CD14-positive monocyte (primary cell): ENCODE data around the gene SOX5. TPM values are rescaled to one million over a fixed set of nuclear protein-coding genes. Genes with fewer than 3 reads are reported as not detected.

ENCODE experiments used
- DNase-seq, 3 donors: peaks; one replicate each; pipeline ENCODE4 v3.0.0-alpha.2; 2011 to 2022
- H2AFZ ChIP-seq: 2 replicates; pipeline ENCODE4 v1.6.0; 2012; ENCODE audit warnings: mild to moderate bottlenecking, low read depth, low read length, inconsistent platforms; ENCODE audit not compliant: insufficient read depth, poor library complexity, severe bottlenecking
- H3K27ac ChIP-seq, 2 donors: 1 replicate in 1 of 2; 2 replicates in 1 of 2; pipeline ENCODE4 v1.5.1; 2012 to 2013; ENCODE audit warnings: low read length in 2 of 2, control low read depth in 1 of 2, inconsistent platforms in 1 of 2, low read depth in 1 of 2, mild to moderate bottlenecking in 1 of 2
- H3K27me3 ChIP-seq, 2 donors: one replicate each; pipeline versions ENCODE4 v1.6.0 to v1.6.1; 2011 to 2013; ENCODE audit warnings: low read length in 2 of 2; ENCODE audit not compliant: control insufficient read depth in 2 of 2, insufficient read depth in 2 of 2
- H3K36me3 ChIP-seq, 2 donors: replicated peaks in 1 of 2; 1 replicate in 1 of 2; 2 replicates in 1 of 2; pipeline versions ENCODE4 v1.5.1 to v1.6.1; 2012 to 2013; ENCODE audit warnings: low read length in 2 of 2, control low read depth in 1 of 2, inconsistent platforms in 1 of 2, mild to moderate bottlenecking in 1 of 2; ENCODE audit not compliant: insufficient read depth in 2 of 2, control insufficient read depth in 1 of 2
- H3K4me1 ChIP-seq, 2 donors: 1 replicate in 1 of 2; 2 replicates in 1 of 2; pipeline versions ENCODE4 v1.5.1 to v1.6.1; 2012 to 2013; ENCODE audit warnings: low read length in 2 of 2, control low read depth in 1 of 2, inconsistent platforms in 1 of 2, mild to moderate bottlenecking in 1 of 2, moderate library complexity in 1 of 2; ENCODE audit not compliant: insufficient read depth in 2 of 2, control insufficient read depth in 1 of 2
- H3K4me2 ChIP-seq: replicated peaks from 2 replicates; pipeline ENCODE3; 2012; ENCODE audit warnings: low read length, moderate library complexity, mild to moderate bottlenecking; ENCODE audit not compliant: poor library complexity, severe bottlenecking; ENCODE audit errors: extremely low read depth
- H3K4me3 ChIP-seq, 3 experiments: fragments of 200-600 bp in 1 of 3; sonication (generic) in 1 of 3; replicated peaks in 1 of 3; 1 replicate in 2 of 3; 2 replicates in 1 of 3; pipeline ENCODE4 v1.5.1; 2011 to 2013; ENCODE audit warnings: low read length in 3 of 3, mild to moderate bottlenecking in 3 of 3, control low read depth in 2 of 3, low read depth in 2 of 3, inconsistent platforms in 1 of 3, moderate library complexity in 1 of 3
- H3K79me2 ChIP-seq: 2 replicates; pipeline ENCODE4 v1.6.0; 2012; ENCODE audit warnings: mild to moderate bottlenecking, control low read depth, inconsistent platforms, low read length, moderate library complexity; ENCODE audit not compliant: insufficient read depth
- H3K9ac ChIP-seq: 2 replicates; pipeline ENCODE4 v1.6.0; 2017; ENCODE audit warnings: low read length, mild to moderate bottlenecking; ENCODE audit not compliant: insufficient read depth, poor library complexity, severe bottlenecking
- H3K9me3 ChIP-seq, 2 donors: replicated peaks in 1 of 2; 1 replicate in 1 of 2; 2 replicates in 1 of 2; pipeline versions ENCODE4 v1.5.1 to v1.6.1; 2012 to 2013; ENCODE audit warnings: low read length in 2 of 2, control low read depth in 1 of 2; ENCODE audit not compliant: control insufficient read depth in 1 of 2, insufficient read depth in 1 of 2
- H4K20me1 ChIP-seq: 2 replicates; pipeline ENCODE4 v1.6.0; 2012; ENCODE audit warnings: mild to moderate bottlenecking, low read length, control low read depth, moderate library complexity; ENCODE audit not compliant: insufficient read depth
- H3K27ac Mint-ChIP-seq, 7 donors: one replicate each; pipeline ENCODE4 v1.8.0; 2020; ENCODE audit warnings: mild to moderate bottlenecking in 7 of 7, mixed read lengths in 7 of 7, moderate library complexity in 6 of 7, inconsistent platforms in 2 of 7
- H3K27me3 Mint-ChIP-seq, 3 donors: one replicate each; pipeline ENCODE4 v1.8.0; 2021 to 2022; ENCODE audit warnings: low read depth in 3 of 3, mild to moderate bottlenecking in 3 of 3, mixed read lengths in 3 of 3, moderate library complexity in 3 of 3, inconsistent platforms in 1 of 3
- H3K36me3 Mint-ChIP-seq, 2 donors: one replicate each; pipeline ENCODE4 v1.8.0; 2020; ENCODE audit warnings: mixed read lengths in 2 of 2, inconsistent platforms in 1 of 2, mild to moderate bottlenecking in 1 of 2
- H3K4me1 Mint-ChIP-seq: one replicate; pipeline ENCODE4 v1.8.0; 2020; ENCODE audit warnings: mild to moderate bottlenecking, mixed read lengths
- H3K4me3 Mint-ChIP-seq, 2 donors: one replicate each; pipeline ENCODE4 v1.8.0; 2020; ENCODE audit warnings: mild to moderate bottlenecking in 2 of 2, mixed read lengths in 2 of 2, moderate library complexity in 1 of 2
- H3K9me3 Mint-ChIP-seq, 7 donors: one replicate each; pipeline ENCODE4 v1.8.0; 2020 to 2022; ENCODE audit warnings: mixed read lengths in 7 of 7, mild to moderate bottlenecking in 6 of 7, moderate library complexity in 6 of 7, inconsistent platforms in 2 of 7
- CTCF ChIP-seq: fragments of 200-600 bp; IDR thresholded peaks from one replicate; pipeline ENCODE4 v1.8.0; 2022; ENCODE audit warnings: antibody characterized with exemption, mild to moderate bottlenecking
- WGBS: methylation state at CpG from one replicate; pipeline ENCODE4 v1.1.5; 2013; ENCODE audit warnings: missing lambda C conversion rate; ENCODE audit not compliant: insufficient coverage; 5-methylcytosine and 5-hydroxymethylcytosine counted together
- intact Hi-C, 2 donors: fragments of 100-400 bp; cut with micrococcal nuclease; formaldehyde crosslinking; loops; one replicate each; pipeline versions ENCODE4 v1.15.0 to v1.15.1; 2023
- polyA plus RNA-seq, 3 donors: library from polyadenylated mRNA; depleted of rRNA in 1 of 3; unstranded in 2 of 3; stranded (reverse) in 1 of 3; fragments of 300-500 nt in 2 of 3; fragments of >200 nt in 1 of 3; fragmentation: Illumina TruSeq in 2 of 3; gene quantifications; 1 replicate in 2 of 3; 2 replicates in 1 of 3; pipeline ENCODE4 v1.2.3, GENCODE V29; 2012 to 2021

The SOX5 gene
- polyA plus RNA-seq, 3 donors: not detected

- Histone ChIP-seq H3K9ac (no peak overlapping the region), H4K20me1 (no peaks in the 10 kb centered on the region), H3K27me3 (no peaks in the 10 kb centered on the region), H3K4me2 (no peak overlapping the region), H3K36me3 (no peaks in the 10 kb centered on the region), H3K4me1 (no peaks in the 10 kb centered on the region), H3K27ac (no peak overlapping the region), H2AFZ (no peak overlapping the region), H3K4me3 (no peak overlapping the region), H3K9me3 (no peaks in the 10 kb centered on the region), H3K79me2 (no peaks in the 10 kb centered on the region)
- Mint-ChIP-seq H3K4me3 (no peak overlapping the region), H3K27me3 (no peaks in the 10 kb centered on the region), H3K36me3 (no peaks in the 10 kb centered on the region), H3K4me1 (no peaks in the 10 kb centered on the region), H3K27ac (no peak overlapping the region), H3K9me3 (peaks cover 0 to 3% (median 0%) of the 10 kb centered on the region in 7 donors)
- no peak for DNase-seq
- no peak for TF ChIP-seq CTCF
- intact Hi-C loops: no loop called here
- 94% methylated on average over 3 of the region's 3 CpGs for WGBS
Observed at GRCh38 chr12:23795494-23795893, 154.0 kb downstream of the SOX5 start.

- H3K27ac ChIP-seq: no peak overlapping the region
- Mint-ChIP-seq H3K36me3 (no peaks in the 10 kb centered on the region), H3K4me3 (no peak overlapping the region), H3K9me3 (peaks cover 0 to 7% (median 2%) of the 10 kb centered on the region in 7 donors), H3K27ac (no peak overlapping the region), H3K4me1 (no peaks in the 10 kb centered on the region), H3K27me3 (no peaks in the 10 kb centered on the region)
- H3K27me3 ChIP-seq: no peaks in the 10 kb centered on the region
- no peak overlapping the region for H3K9ac ChIP-seq
- H3K4me1 ChIP-seq: no peaks in the 10 kb centered on the region
- no CpG with 5 or more reads among the region's 1 CpG for WGBS
- H3K79me2 ChIP-seq: no peaks in the 10 kb centered on the region
- H4K20me1 ChIP-seq: no peaks in the 10 kb centered on the region
- H3K36me3 ChIP-seq: no peaks in the 10 kb centered on the region
- no peak for DNase-seq
- no peak overlapping the region for H3K4me2 ChIP-seq
- intact Hi-C loops: no loop called here
- no peak overlapping the region for H2AFZ ChIP-seq
- H3K4me3 ChIP-seq: no peak overlapping the region
- no peak for TF ChIP-seq CTCF
- H3K9me3 ChIP-seq: peaks cover 0 to 4% of the 10 kb centered on the region in 2 donors
Observed at GRCh38 chr12:23781118-23781517, 168.4 kb downstream of the SOX5 start.
